H1 (cell line): ENCODE measurements around the gene LAPTM4A. TPM values are rescaled to one million over a fixed set of nuclear protein-coding genes. Genes with fewer than 3 reads are reported as not detected.

Source experiments
- KDM1A ChIP-seq: fragments of 200-600, 300-600 bp; sonication (generic); IDR thresholded peaks from 2 replicates; pipeline ENCODE4 v1.7.1; 2016; ENCODE audit warnings: mild to moderate bottlenecking, low read length, borderline replicate concordance
- POU5F1 ChIP-seq: IDR thresholded peaks from 2 replicates; pipeline ENCODE4 v1.6.1; 2011; ENCODE audit warnings: low read depth, mild to moderate bottlenecking, low read length, moderate library complexity
- SIRT6 ChIP-seq: IDR thresholded peaks from one replicate; pipeline ENCODE4 v1.7.1; 2012; ENCODE audit warnings: low read length, inconsistent platforms
- TEAD4 ChIP-seq: IDR thresholded peaks from 2 replicates; pipeline ENCODE4 v1.6.1; 2012; ENCODE audit warnings: low read depth, low read length, inconsistent platforms, mixed read lengths
- USF2 ChIP-seq: IDR thresholded peaks from 2 replicates; pipeline ENCODE4 v1.6.1; 2011; ENCODE audit warnings: low read length, improper control_type of control experiment
- polyA plus RNA-seq, 7 experiments: library from polyadenylated mRNA; depleted of rRNA in 3 of 7; stranded (reverse) in 5 of 7; unstranded in 2 of 7; fragments of >200 nt in 5 of 7; fragments of 200-250 nt in 2 of 7; gene quantifications; 1 replicate in 5 of 7; 2 replicates in 1 of 7; 4 replicates in 1 of 7; pipeline versions ENCODE4 v1.2.1 to v1.2.3, GENCODE V29; 2011 to 2013; ENCODE audit warnings: missing spikeins in 2 of 7, mixed read lengths in 2 of 7
- total RNA-seq: library from RNA; stranded (reverse); fragmentation: NEBNext Ultra II Directional; extraction: Animal tissue kit (Norgen Biotek cat#: 25700); gene quantifications from 2 replicates; pipeline ENCODE4 v1.2.1, GENCODE V29; 2021

Gene LAPTM4A
- total and polyA plus RNA-seq, 2 of the 8 experiments (the other 6 are each of a cell fraction or from before 2014, with no cell fraction given) = 193 to 419 TPM

- TF ChIP-seq USF2 (no peak), KDM1A (no peak), TEAD4 (no peak), SIRT6 (no peak), POU5F1 (no peak)
Measured at GRCh38 chr2:20091305-20091991, 40.0 kb upstream of the LAPTM4A start (continued).
